K562 (cell line): ENCODE data around the gene TP73.

Source experiments
- CAMTA2 ChIP-seq: fragments of 250-450 bp; sonication (Bioruptor Pico); conservative IDR thresholded peaks from 2 replicates; pipeline ENCODE4 v1.5.1; 2022
- CBX8 ChIP-seq: fragments of 200-600 bp; sonication (generic); IDR thresholded peaks from 2 replicates; pipeline ENCODE4 v1.6.1; 2012; ENCODE audit warnings: borderline replicate concordance, mixed run types, low read depth, mild to moderate bottlenecking, moderate library complexity, mixed read lengths, low read length, control low read depth, inconsistent platforms; ENCODE audit not compliant: poor library complexity, severe bottlenecking; ENCODE audit errors: extremely low read depth
- CTCF ChIP-seq, 3 experiments: IDR thresholded peaks in 2 of 3; conservative IDR thresholded peaks in 1 of 3; 2 replicates each; pipeline ENCODE4 v1.5.1; 2011 to 2012; ENCODE audit warnings: low read length in 3 of 3, mild to moderate bottlenecking in 3 of 3, control low read depth in 2 of 3, improper control_type of control experiment in 1 of 3, inconsistent platforms in 1 of 3, low read depth in 1 of 3, mixed read lengths in 1 of 3, moderate library complexity in 1 of 3; ENCODE audit not compliant: insufficient read depth in 2 of 3
- DLX4 ChIP-seq: fragments of 250-450 bp; sonication (Bioruptor Pico); IDR thresholded peaks from 2 replicates; pipeline ENCODE4 v1.6.1; 2021; ENCODE audit warnings: mild to moderate bottlenecking
- ELF1 ChIP-seq: fragments of 200-800 bp; sonication (Bioruptor generic); IDR thresholded peaks from 2 replicates; pipeline ENCODE4 v1.6.1; 2016; ENCODE audit warnings: missing genetic modification characterization, missing compliant biosample characterization
- HNRNPL ChIP-seq: fragments of 200-400 bp; formaldehyde crosslinking; IDR thresholded peaks from 2 replicates; pipeline ENCODE4 v1.6.1; 2017; ENCODE audit warnings: low read depth, mild to moderate bottlenecking, low read length
- ID3 ChIP-seq, 2 experiments: fragments of 250-450 bp in 1 of 2; fragments of 450-650 bp in 1 of 2; sonication (Bioruptor Pico) in 1 of 2; IDR thresholded peaks; 2 replicates each; pipeline versions ENCODE4 v1.6.1 to v1.8.0; 2016 to 2021; ENCODE audit warnings: mild to moderate bottlenecking in 2 of 2, moderate library complexity in 2 of 2, missing compliant biosample characterization in 1 of 2, missing genetic modification characterization in 1 of 2
- LEF1 ChIP-seq: fragments of 450-650 bp; IDR thresholded peaks from 2 replicates; pipeline ENCODE4 v1.6.1; 2016; ENCODE audit warnings: mild to moderate bottlenecking
- NR2F6 ChIP-seq: fragments of 450-650 bp; formaldehyde crosslinking; IDR thresholded peaks from 2 replicates; pipeline ENCODE4 v1.4.0; 2020; ENCODE audit warnings: mild to moderate bottlenecking
- POLR2A ChIP-seq: fragments of 450-650 bp; conservative IDR thresholded peaks from 2 replicates; pipeline ENCODE4 v1.6.1; 2016
- TBL1XR1 ChIP-seq, 2 experiments: IDR thresholded peaks; 2 replicates each; pipeline ENCODE4 v1.6.1; 2012; ENCODE audit warnings: improper control_type of control experiment in 2 of 2, low read length in 2 of 2, mild to moderate bottlenecking in 1 of 2
- ZBTB43 ChIP-seq: sonication (generic); formaldehyde crosslinking; IDR thresholded peaks from 2 replicates; pipeline ENCODE4 v1.8.0; 2023; ENCODE audit warnings: mild to moderate bottlenecking, missing genetic modification reagents
- ZNF184 ChIP-seq: sonication (generic); formaldehyde crosslinking; IDR thresholded peaks from 2 replicates; pipeline ENCODE4 v1.5.0; 2020; ENCODE audit warnings: missing genetic modification reagents

GRCh38 chr1:3628445-3628844 is 23.9 kb upstream of the TP73 start:
- no peak for TF ChIP-seq TBL1XR1 (IDR thresholded peaks at IDR 0.05; ENCODE audit: low read length in 2 of 2)
- no peak for TF ChIP-seq ZNF184 (CRISPR knock-in tag)
- TF ChIP-seq NR2F6 = no peak
- no peak for TF ChIP-seq CTCF (IDR thresholded peaks at IDR 0.05 in 2 of 3, conservative IDR thresholded peaks at IDR 0.05 in 1 of 3; ENCODE audit: insufficient read depth in 2 of 3, low read depth in 1 of 3, low read length in 3 of 3)
- no peak for TF ChIP-seq DLX4 (CRISPR knock-in tag)
- TF ChIP-seq CBX8 = no peak
- TF ChIP-seq ELF1 (tag) = no peak
- TF ChIP-seq LEF1 = no peak
- no peak for TF ChIP-seq ZBTB43 (CRISPR knock-in tag)
- no peak for TF ChIP-seq ID3 (CRISPR knock-in tag; IDR thresholded peaks at IDR 0.05)
- TF ChIP-seq ID3 (tag; IDR thresholded peaks at IDR 0.05) = no peak
- no peak for TF ChIP-seq CAMTA2
- no peak for TF ChIP-seq POLR2A
- TF ChIP-seq HNRNPL = no peak
